H1 (cell line): ENCODE measurements around the gene RRN3. TPM values are rescaled to one million over a fixed set of nuclear protein-coding genes. Genes with fewer than 3 reads are reported as not detected.
"Not testable (repeated sequence)": the region's sequence is repeated elsewhere in the genome, so short reads cannot be mapped to it uniquely, and the experiment has no call there.

Source experiments
- CTCF ChIA-PET: fragments of 300-600 bp; sonication (Branson Sonifier 250); formaldehyde crosslinking; loops from one replicate; lab custom pipeline; 2021; ENCODE audit not compliant: partially characterized antibody; lab: Charles Lee
- POLR2A ChIA-PET: fragments of 300-600 bp; sonication (Branson Sonifier 250); formaldehyde crosslinking; loops from one replicate; lab custom pipeline; 2021; ENCODE audit warnings: inconsistent platforms; ENCODE audit not compliant: partially characterized antibody; lab: Charles Lee
- DNase-seq, 2 experiments: peaks; one replicate each; pipeline versions ENCODE4 v3.0.0 to v3.0.0-alpha.2; 2010 to 2022; ENCODE audit warnings: low spot score in 2 of 2, low read depth in 1 of 2, mixed read lengths in 1 of 2
- FAIRE-seq: peaks from 2 replicates; lab custom pipeline; 2011; peaks lifted over from hg19 to GRCh38; lab: Jason Lieb, UNC
- H2AFZ ChIP-seq: 2 replicates; pipeline ENCODE4 v1.8.1; 2012; ENCODE audit warnings: low read length, inconsistent platforms
- H2AK5ac ChIP-seq: 2 replicates; pipeline ENCODE4 v1.6.1; 2013; ENCODE audit warnings: low read depth, low read length
- H2BK120ac ChIP-seq: replicated peaks from 2 replicates; pipeline ENCODE3; 2013; ENCODE audit warnings: low read depth, low read length, inconsistent platforms
- H2BK12ac ChIP-seq: 2 replicates; pipeline ENCODE4 v1.6.1; 2013; ENCODE audit warnings: low read depth, low read length
- H2BK15ac ChIP-seq: 2 replicates; pipeline ENCODE4 v1.6.1; 2013; ENCODE audit warnings: low read length
- H2BK20ac ChIP-seq: 2 replicates; pipeline ENCODE4 v1.6.1; 2013; ENCODE audit warnings: low read length
- H2BK5ac ChIP-seq: 2 replicates; pipeline ENCODE4 v1.6.1; 2013; ENCODE audit warnings: low read depth, low read length
- H3K14ac ChIP-seq: 2 replicates; pipeline ENCODE4 v1.6.1; 2013; ENCODE audit warnings: inconsistent platforms; ENCODE audit not compliant: insufficient read length
- H3K18ac ChIP-seq: 2 replicates; pipeline ENCODE4 v1.6.1; 2013; ENCODE audit warnings: low read length; ENCODE audit errors: extremely low read depth
- H3K23ac ChIP-seq: 2 replicates; pipeline ENCODE4 v1.6.1; 2013; ENCODE audit warnings: inconsistent platforms; ENCODE audit not compliant: insufficient read length
- H3K23me2 ChIP-seq: 2 replicates; pipeline ENCODE4 v1.6.1; 2013; ENCODE audit warnings: low read depth, low read length
- H3K27ac ChIP-seq: 2 replicates; pipeline ENCODE4 v1.6.1; 2011; ENCODE audit warnings: low read depth, low read length, inconsistent platforms
- H3K27me3 ChIP-seq, 4 experiments: replicated peaks in 1 of 4; 1 replicate in 1 of 4; 2 replicates in 3 of 4; pipeline versions ENCODE4 v1.6.1 to v1.8.1; 2011 to 2013; ENCODE audit warnings: low read length in 3 of 4, mild to moderate bottlenecking in 3 of 4, inconsistent platforms in 2 of 4, mixed read lengths in 2 of 4, moderate library complexity in 1 of 4; ENCODE audit not compliant: control insufficient read depth in 3 of 4, insufficient read depth in 3 of 4; ENCODE audit errors: extremely low read depth in 1 of 4
- H3K36me3 ChIP-seq, 4 experiments: 2 replicates each; pipeline versions ENCODE4 v1.6.1 to v1.8.1; 2011 to 2013; ENCODE audit warnings: mild to moderate bottlenecking in 4 of 4, low read length in 3 of 4, moderate library complexity in 2 of 4, control low read depth in 1 of 4, inconsistent platforms in 1 of 4; ENCODE audit not compliant: insufficient read depth in 4 of 4, control insufficient read depth in 2 of 4
- H3K4ac ChIP-seq: replicated peaks from 2 replicates; pipeline ENCODE3; 2013; ENCODE audit warnings: low read length, low read depth, mixed read lengths, inconsistent platforms; ENCODE audit not compliant: insufficient read length
- H3K4me1 ChIP-seq, 4 experiments: replicated peaks in 1 of 4; 1 replicate in 1 of 4; 2 replicates in 3 of 4; pipeline versions ENCODE4 v1.6.1 to v1.8.1; 2011 to 2013; ENCODE audit warnings: low read length in 3 of 4, inconsistent platforms in 2 of 4, mixed read lengths in 1 of 4; ENCODE audit not compliant: insufficient read depth in 4 of 4, control insufficient read depth in 3 of 4
- H3K4me2 ChIP-seq, 2 experiments: 2 replicates each; pipeline versions ENCODE4 v1.6.1 to v1.8.1; 2011 to 2013; ENCODE audit warnings: low read depth in 2 of 2, low read length in 2 of 2, control low read depth in 1 of 2, inconsistent platforms in 1 of 2, mild to moderate bottlenecking in 1 of 2; ENCODE audit not compliant: insufficient read depth in 1 of 2
- H3K4me3 ChIP-seq, 4 experiments: fragments of 200-600, 300-600 bp in 1 of 4; sonication (generic), shearing (Covaris generic), sonication (Bioruptor Twin) in 1 of 4; 2 replicates each; pipeline versions ENCODE4 v1.5.1 to v1.8.1; 2011 to 2016; ENCODE audit warnings: low read length in 4 of 4, low read depth in 3 of 4, control low read depth in 2 of 4, inconsistent platforms in 2 of 4, mild to moderate bottlenecking in 2 of 4, mixed read lengths in 1 of 4, moderate library complexity in 1 of 4; ENCODE audit not compliant: insufficient read depth in 2 of 4; ENCODE audit errors: extremely low read depth in 1 of 4
- H3K56ac ChIP-seq: replicated peaks from 2 replicates; pipeline ENCODE3; 2013; ENCODE audit warnings: low read depth, mild to moderate bottlenecking, mixed read lengths, low read length, inconsistent platforms; ENCODE audit not compliant: insufficient read length
- H3K79me1 ChIP-seq: 2 replicates; pipeline ENCODE4 v1.6.1; 2013; ENCODE audit warnings: low read depth, low read length, control low read depth
- H3K79me2 ChIP-seq, 2 experiments: 2 replicates each; pipeline versions ENCODE4 v1.6.1 to v1.8.1; 2012 to 2013; ENCODE audit warnings: low read length in 2 of 2, mild to moderate bottlenecking in 2 of 2, inconsistent platforms in 1 of 2; ENCODE audit not compliant: insufficient read depth in 2 of 2, control insufficient read depth in 1 of 2
- H3K9ac ChIP-seq, 4 experiments: replicated peaks in 1 of 4; 1 replicate in 1 of 4; 2 replicates in 3 of 4; pipeline versions ENCODE4 v1.6.1 to v1.8.1; 2011 to 2013; ENCODE audit warnings: low read depth in 3 of 4, low read length in 3 of 4, control low read depth in 2 of 4, mild to moderate bottlenecking in 2 of 4, moderate library complexity in 2 of 4, inconsistent platforms in 1 of 4; ENCODE audit errors: extremely low read depth in 1 of 4
- H3K9me3 ChIP-seq, 2 experiments: 2 replicates each; pipeline versions ENCODE4 v1.6.1 to v1.8.1; 2012 to 2013; ENCODE audit warnings: mild to moderate bottlenecking in 2 of 2, moderate library complexity in 2 of 2, control low read depth in 1 of 2, inconsistent platforms in 1 of 2, low read depth in 1 of 2, low read length in 1 of 2, mixed read lengths in 1 of 2; ENCODE audit not compliant: insufficient read depth in 2 of 2
- H4K20me1 ChIP-seq, 2 experiments: replicated peaks in 1 of 2; 2 replicates each; pipeline versions ENCODE3 to v1.8.1; 2011 to 2013; ENCODE audit warnings: inconsistent platforms in 2 of 2, low read length in 2 of 2, mild to moderate bottlenecking in 1 of 2; ENCODE audit not compliant: insufficient read depth in 2 of 2, control insufficient read depth in 1 of 2
- H4K5ac ChIP-seq: 2 replicates; pipeline ENCODE4 v1.6.1; 2013; ENCODE audit warnings: low read length, low read depth, mixed read lengths, inconsistent platforms; ENCODE audit not compliant: insufficient read length
- H4K8ac ChIP-seq: 2 replicates; pipeline ENCODE4 v1.8.0; 2013; ENCODE audit warnings: mild to moderate bottlenecking, moderate library complexity, low read length, inconsistent platforms; ENCODE audit not compliant: insufficient read depth; ENCODE audit errors: extremely low read depth
- H4K91ac ChIP-seq: replicated peaks from 2 replicates; pipeline ENCODE3; 2013; ENCODE audit warnings: low read length, mixed read lengths, inconsistent platforms; ENCODE audit not compliant: insufficient read length
- WGBS, 2 experiments: shearing (Covaris generic) in 1 of 2; methylation state at CpG; one replicate each; pipeline versions ENCODE4 v1.1.6 to v1.1.7; 2013 to 2015; ENCODE audit warnings: low lambda C conversion rate in 2 of 2, mixed read lengths in 2 of 2, inconsistent platforms in 1 of 2, low coverage in 1 of 2, missing lambda C conversion rate in 1 of 2; ENCODE audit not compliant: insufficient replicate concordance in 2 of 2, insufficient coverage in 1 of 2, insufficient read length in 1 of 2; ENCODE audit errors: extremely low coverage in 1 of 2, missing lambda C conversion rate in 1 of 2; 5-methylcytosine and 5-hydroxymethylcytosine counted together
- polyA plus RNA-seq, 7 experiments: library from polyadenylated mRNA; depleted of rRNA in 3 of 7; stranded (reverse) in 5 of 7; unstranded in 2 of 7; fragments of >200 nt in 5 of 7; fragments of 200-250 nt in 2 of 7; gene quantifications; 1 replicate in 5 of 7; 2 replicates in 1 of 7; 4 replicates in 1 of 7; pipeline versions ENCODE4 v1.2.1 to v1.2.3, GENCODE V29; 2011 to 2013; ENCODE audit warnings: missing spikeins in 2 of 7, mixed read lengths in 2 of 7
- total RNA-seq: library from RNA; stranded (reverse); fragmentation: NEBNext Ultra II Directional; extraction: Animal tissue kit (Norgen Biotek cat#: 25700); gene quantifications from 2 replicates; pipeline ENCODE4 v1.2.1, GENCODE V29; 2021

The RRN3 gene
- total and polyA plus RNA-seq, 2 of the 8 experiments (the other 6 are each of a cell fraction or from before 2014, with no cell fraction given) = 15.1 to 26.0 TPM

DNA sequence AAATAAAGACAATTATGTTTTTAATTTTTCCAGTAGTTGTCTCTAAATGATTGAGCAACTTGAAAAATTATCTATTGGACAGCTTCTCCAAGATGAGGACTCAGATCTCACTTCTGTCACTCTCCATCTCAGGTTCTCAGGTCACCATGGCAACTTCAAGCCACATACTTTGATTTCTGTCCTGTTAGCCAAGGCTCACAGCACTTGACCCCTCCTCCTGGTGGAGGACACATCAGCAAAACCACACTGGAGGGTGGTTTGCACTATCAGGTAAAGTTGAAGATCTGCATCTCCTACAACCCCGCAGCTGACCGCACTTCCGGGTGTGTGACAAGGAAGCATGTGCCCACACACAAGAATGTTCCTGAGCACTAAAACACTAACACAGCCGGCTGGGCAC lies 28.1 kb downstream of the RRN3 start:
- FAIRE-seq, H2BK20ac ChIP-seq, H3K23me2 ChIP-seq, H3K56ac ChIP-seq, H2BK120ac ChIP-seq, POLR2A ChIA-PET, H2BK12ac ChIP-seq, H3K79me2 ChIP-seq, H2BK15ac ChIP-seq, H3K4me1 ChIP-seq, H3K4ac ChIP-seq, H3K4me3 ChIP-seq, H3K9ac ChIP-seq, H3K27me3 ChIP-seq, H2BK5ac ChIP-seq, H3K14ac ChIP-seq, H3K18ac ChIP-seq, H3K23ac ChIP-seq, CTCF ChIA-PET, H4K91ac ChIP-seq, H4K8ac ChIP-seq, H2AFZ ChIP-seq, H4K5ac ChIP-seq, H3K27ac ChIP-seq, H3K9me3 ChIP-seq, DNase-seq, H2AK5ac ChIP-seq, H4K20me1 ChIP-seq, H3K4me2 ChIP-seq, H3K79me1 ChIP-seq: not testable (repeated sequence)
- 81% methylated on average over 4 of the region's 4 CpGs; no CpG with 5 or more reads in 1 of the 2 experiments for WGBS, 2 experiments
- peaks cover 16 to 53% (median 34%) of the 10 kb centered on the region in 4 experiments for H3K36me3 ChIP-seq
